K562 (cell line): ENCODE measurements around the gene NACAD. TPM values are rescaled to one million over a fixed set of nuclear protein-coding genes. Genes with fewer than 3 reads are reported as not detected.

Experiments
- ATAC-seq: fragments of 200-7000 bp; cut with Tn5 transposase; 3 replicates; pipeline ENCODE4 v1.9.1; 2020; ENCODE audit warnings: moderate library complexity
- BruUV-seq: library from RNA; stranded (reverse); fragments of 400-500 nt; replicated peaks from 2 replicates; lab custom pipeline; 2021; lab: Mats Ljungman, UMichigan
- CTCF ChIA-PET: fragments of 300-600 bp; formaldehyde crosslinking; extraction: SDS; loops from one replicate; lab custom pipeline; 2021; ENCODE audit warnings: low intra/inter-chr PET ratio; lab: Yijun Ruan, JAX
- POLR2A ChIA-PET: fragments of 300-600, 350-650 bp; sonication (Branson Sonifier 250); formaldehyde crosslinking; extraction: SDS; loops from one replicate; lab custom pipeline; 2021; ENCODE audit warnings: antibody characterized with exemption, inconsistent platforms; lab: Yijun Ruan, JAX
- DNase-seq, 4 experiments: peaks; one replicate each; pipeline versions ENCODE4 v3.0.0 to v3.0.0-alpha.2; 2011 to 2018; ENCODE audit warnings: low spot score in 3 of 4, mixed read lengths in 3 of 4; ENCODE audit errors: extremely low read depth in 1 of 4
- FAIRE-seq: peaks from 2 replicates; lab custom pipeline; 2011; peaks lifted over from hg19 to GRCh38; lab: Jason Lieb, UNC
- H2AFZ ChIP-seq: 2 replicates; pipeline ENCODE4 v1.6.0; 2011; ENCODE audit warnings: low read depth, low read length, control low read depth, inconsistent platforms
- H3K27ac ChIP-seq: fragments of 200-600 bp; 3 replicates; pipeline ENCODE4 v1.8.0; 2011; ENCODE audit warnings: low read depth, mild to moderate bottlenecking, control low read depth, inconsistent platforms, low read length, moderate library complexity, mixed read lengths; ENCODE audit errors: extremely low read depth
- H3K27me3 ChIP-seq, 2 experiments: fragments of 300-600 bp in 1 of 2; 2 replicates in 1 of 2; 3 replicates in 1 of 2; pipeline versions ENCODE4 v1.6.0 to v1.8.0; 2011; ENCODE audit warnings: inconsistent platforms in 2 of 2, low read length in 2 of 2, mild to moderate bottlenecking in 1 of 2, mixed read lengths in 1 of 2, moderate library complexity in 1 of 2; ENCODE audit not compliant: control insufficient read depth in 2 of 2, insufficient read depth in 2 of 2
- H3K36me3 ChIP-seq: fragments of 300-600 bp; 3 replicates; pipeline ENCODE4 v1.8.0; 2011; ENCODE audit warnings: mild to moderate bottlenecking, low read length, inconsistent platforms; ENCODE audit not compliant: control insufficient read depth, insufficient read depth
- H3K4me1 ChIP-seq, 2 experiments: fragments of 200-600 bp in 1 of 2; replicated peaks in 1 of 2; 2 replicates in 1 of 2; 3 replicates in 1 of 2; pipeline versions ENCODE4 v1.5.1 to v1.8.0; 2011; ENCODE audit warnings: inconsistent platforms in 2 of 2, low read length in 2 of 2, mild to moderate bottlenecking in 1 of 2, mixed read lengths in 1 of 2, moderate library complexity in 1 of 2; ENCODE audit not compliant: control insufficient read depth in 2 of 2, insufficient read depth in 2 of 2
- H3K4me2 ChIP-seq: 2 replicates; pipeline ENCODE4 v1.6.1; 2011; ENCODE audit warnings: low read length, control low read depth, inconsistent platforms, mixed read lengths; ENCODE audit not compliant: insufficient read depth
- H3K4me3 ChIP-seq: fragments of 200-600 bp; sonication (generic), shearing (Covaris generic); 2 replicates; pipeline ENCODE4 v1.5.1; 2016; ENCODE audit warnings: control low read depth, inconsistent platforms
- H3K79me2 ChIP-seq: fragments of 200-600 bp; 3 replicates; pipeline ENCODE4 v1.8.0; 2011; ENCODE audit warnings: low read length, inconsistent platforms; ENCODE audit not compliant: control insufficient read depth, insufficient read depth
- H3K9ac ChIP-seq, 2 experiments: 2 replicates each; pipeline versions ENCODE4 v1.6.0 to v1.6.1; 2011; ENCODE audit warnings: low read depth in 2 of 2, low read length in 2 of 2, control low read depth in 1 of 2, inconsistent platforms in 1 of 2, mild to moderate bottlenecking in 1 of 2, mixed read lengths in 1 of 2; ENCODE audit not compliant: insufficient read depth in 1 of 2
- H3K9me1 ChIP-seq: one replicate; pipeline ENCODE4 v1.6.0; 2011; ENCODE audit warnings: inconsistent platforms, mild to moderate bottlenecking, low read length, moderate library complexity; ENCODE audit not compliant: control insufficient read depth, insufficient read depth
- H3K9me3 ChIP-seq: replicated peaks from 2 replicates; pipeline ENCODE4 v1.5.1; 2011; ENCODE audit warnings: low read depth, low read length, inconsistent platforms; ENCODE audit not compliant: control insufficient read depth, insufficient read depth
- H4K20me1 ChIP-seq: replicated peaks from 2 replicates; pipeline ENCODE4 v1.6.1; 2011; ENCODE audit warnings: low read length, inconsistent platforms, mixed read lengths; ENCODE audit not compliant: control insufficient read depth, insufficient read depth
- BHLHE40 ChIP-seq: IDR thresholded peaks from 2 replicates; pipeline ENCODE4 v1.6.1; 2011; ENCODE audit warnings: low read length, improper control_type of control experiment
- CBFB ChIP-seq: sonication (generic); formaldehyde crosslinking; IDR thresholded peaks from 2 replicates; pipeline ENCODE4 v1.4.0; 2020; ENCODE audit warnings: mild to moderate bottlenecking, missing genetic modification reagents
- CBX8 ChIP-seq: fragments of 200-600 bp; sonication (generic); IDR thresholded peaks from 2 replicates; pipeline ENCODE4 v1.6.1; 2012; ENCODE audit warnings: borderline replicate concordance, mixed run types, low read depth, mild to moderate bottlenecking, moderate library complexity, mixed read lengths, low read length, control low read depth, inconsistent platforms; ENCODE audit not compliant: poor library complexity, severe bottlenecking; ENCODE audit errors: extremely low read depth
- CEBPG ChIP-seq, 3 experiments: fragments of 200-800 bp in 1 of 3; sonication (Bioruptor generic) in 1 of 3; sonication (generic) in 1 of 3; formaldehyde crosslinking in 1 of 3; IDR thresholded peaks in 2 of 3; conservative IDR thresholded peaks in 1 of 3; 2 replicates each; pipeline versions ENCODE4 v1.6.1 to v1.8.0; 2016 to 2022; ENCODE audit warnings: missing compliant biosample characterization in 2 of 3, missing genetic modification characterization in 2 of 3, mild to moderate bottlenecking in 1 of 3, missing genetic modification reagents in 1 of 3
- CHD1 ChIP-seq: fragments of 200-600 bp; sonication (generic); IDR thresholded peaks from one replicate; pipeline ENCODE4 v1.6.1; 2012; ENCODE audit warnings: mild to moderate bottlenecking, moderate library complexity, low read length, inconsistent platforms
- CLOCK ChIP-seq: fragments of 250-450 bp; sonication (Bioruptor Pico); IDR thresholded peaks from 2 replicates; pipeline ENCODE4 v1.4.0; 2020; ENCODE audit warnings: mild to moderate bottlenecking, moderate library complexity, borderline replicate concordance
- FOXA1 ChIP-seq: fragments of 450-650 bp; IDR thresholded peaks from 2 replicates; pipeline ENCODE4 v1.6.1; 2016; ENCODE audit warnings: mild to moderate bottlenecking, borderline replicate concordance
- MTA3 ChIP-seq: fragments of 450-650 bp; formaldehyde crosslinking; IDR thresholded peaks from 2 replicates; pipeline ENCODE4 v1.6.1; 2017; ENCODE audit warnings: mild to moderate bottlenecking, borderline replicate concordance
- NCOA2 ChIP-seq, 2 experiments: fragments of 450-650 bp; IDR thresholded peaks; 2 replicates each; pipeline ENCODE4 v1.6.1; 2018; ENCODE audit warnings: mild to moderate bottlenecking in 2 of 2, moderate library complexity in 1 of 2; ENCODE audit not compliant: partially characterized antibody in 2 of 2
- PCBP2 ChIP-seq: fragments of 200-400 bp; formaldehyde crosslinking; IDR thresholded peaks from 2 replicates; pipeline ENCODE4 v1.6.1; 2018; ENCODE audit warnings: low read length, low read depth, mild to moderate bottlenecking, moderate library complexity; ENCODE audit not compliant: poor library complexity, severe bottlenecking
- RBM34 ChIP-seq: fragments of 200-400 bp; formaldehyde crosslinking; IDR thresholded peaks from 2 replicates; pipeline ENCODE4 v1.6.1; 2018; ENCODE audit warnings: low read length, borderline replicate concordance; ENCODE audit not compliant: insufficient read depth
- TFAM ChIP-seq: fragments of 250-450 bp; sonication (Bioruptor Pico); conservative IDR thresholded peaks from 2 replicates; pipeline ENCODE4 v1.5.0; 2021; ENCODE audit warnings: mild to moderate bottlenecking, moderate library complexity
- THRA ChIP-seq: fragments of 450-650 bp; IDR thresholded peaks from 2 replicates; pipeline ENCODE4 v1.6.1; 2017; ENCODE audit warnings: mild to moderate bottlenecking, moderate library complexity
- THRAP3 ChIP-seq: fragments of 450-650 bp; IDR thresholded peaks from 2 replicates; pipeline ENCODE4 v1.6.1; 2016; ENCODE audit warnings: mild to moderate bottlenecking, inconsistent platforms, borderline replicate concordance
- ZNF316 ChIP-seq: fragments of 450-650 bp; IDR thresholded peaks from 2 replicates; pipeline ENCODE4 v1.6.1; 2016
- ZNF384 ChIP-seq: IDR thresholded peaks from 2 replicates; pipeline ENCODE4 v1.6.1; 2012; ENCODE audit warnings: low read depth, low read length, improper control_type of control experiment
- ZNF785 ChIP-seq: fragments of 250-450 bp; sonication (Bioruptor Pico); IDR thresholded peaks from 2 replicates; pipeline ENCODE4 v1.4.0; 2020; ENCODE audit warnings: mild to moderate bottlenecking
- WGBS: fragments of 100-300 bp; shearing (Covaris generic); methylation state at CpG from one replicate; pipeline ENCODE4 v1.1.6; 2016; ENCODE audit warnings: low coverage, mixed read lengths; ENCODE audit not compliant: insufficient coverage; ENCODE audit errors: missing lambda C conversion rate; 5-methylcytosine and 5-hydroxymethylcytosine counted together
- in situ Hi-C: fragments of 300-500 bp; cut with MboI; formaldehyde crosslinking; loops from 4 replicates; pipeline ENCODE4 v1.15.0; 2018; ENCODE audit warnings: inconsistent platforms, mixed read lengths
- intact Hi-C: fragments of 100-400 bp; cut with micrococcal nuclease; formaldehyde crosslinking; loops from 2 replicates; pipeline ENCODE4 v1.14.2; 2022
- polyA plus RNA-seq, 8 experiments: library from polyadenylated mRNA; depleted of rRNA in 4 of 8; stranded (reverse) in 5 of 8; unstranded in 3 of 8; fragments of >200 nt; fragmentation: Nextera tagmentation in 2 of 8; fragmentation: Illumina TruSeq in 1 of 8; extraction: Ambion mirVana in 2 of 8; extraction: Trizol in 1 of 8; gene quantifications; 2 replicates each; pipeline versions ENCODE4 v1.2.1 to v1.2.3, GENCODE V29; 2011 to 2014; ENCODE audit warnings: inconsistent platforms in 1 of 8, missing spikeins in 1 of 8
- total RNA-seq, 7 experiments: library from RNA; depleted of rRNA in 6 of 7; stranded (reverse); fragments of >200 nt in 6 of 7; fragmentation: Illumina TruSeq in 2 of 7; extraction: Trizol in 2 of 7; gene quantifications; 2 replicates each; pipeline versions ENCODE4 v1.2.1 to v1.2.3, GENCODE V29; 2011 to 2021; ENCODE audit warnings: low replicate concordance in 1 of 7
- TF ChIP-seq, protein P1 (sequence below): fragments of 250-450 bp; sonication (Bioruptor Pico); IDR thresholded peaks from 2 replicates; pipeline ENCODE4 v1.8.0; 2021; ENCODE audit warnings: mild to moderate bottlenecking, moderate library complexity

Gene NACAD
- total and polyA plus RNA-seq, 9 of the 15 experiments (the other 6 are each of a cell fraction or from before 2014, with no cell fraction given): under 0.01 to 0.03 (median 0.02) TPM; not detected in 5

GRCh38 chr7:45060295-45060694, 28.5 kb downstream of the NACAD start:
- CTCF ChIA-PET: no interaction called here
- FAIRE-seq: peak; percentile 26
- H3K27me3 ChIP-seq: no peaks in the 10 kb centered on the region
- no peak for DNase-seq
- H3K4me2 ChIP-seq: no peak overlapping the region
- H2AFZ ChIP-seq: no peak overlapping the region
- H4K20me1 ChIP-seq: no peaks in the 10 kb centered on the region
- no TSS peak for BruUV-seq
- H3K79me2 ChIP-seq: peaks cover 39% of the 10 kb centered on the region
- H3K9me1 ChIP-seq: peaks cover 6% of the 10 kb centered on the region
- in situ Hi-C loops (no loop called here), intact Hi-C loops (no loop called here)
- no peaks in the 10 kb centered on the region for H3K9me3 ChIP-seq
- no peak for TF ChIP-seq CHD1
- no peak for TF ChIP-seq PCBP2
- TF ChIP-seq ZNF785 (CRISPR knock-in tag): no peak
- TF ChIP-seq NCOA2 (IDR thresholded peaks at IDR 0.05; ENCODE audit: partially characterized antibody in 2 of 2): no peak
- no peak for TF ChIP-seq CBX8
- no peak for TF ChIP-seq CBFB (CRISPR knock-in tag)
- TF ChIP-seq RBM34: no peak
- TF ChIP-seq ZNF384: no peak
- no peak for TF ChIP-seq THRAP3
- TF ChIP-seq ZNF316: no peak
- no peak for TF ChIP-seq BHLHE40
- TF ChIP-seq CEBPG (CRISPR knock-in tag; IDR thresholded peaks at IDR 0.05): no peak
- no peak for TF ChIP-seq CEBPG (tag; conservative IDR thresholded peaks at IDR 0.05 in 1 of 2, IDR thresholded peaks at IDR 0.05 in 1 of 2)
- TF ChIP-seq THRA: no peak
- no peak for TF ChIP-seq TFAM
- no peak for TF ChIP-seq CLOCK
- TF ChIP-seq FOXA1: no peak
- TF ChIP-seq, protein P1, sequence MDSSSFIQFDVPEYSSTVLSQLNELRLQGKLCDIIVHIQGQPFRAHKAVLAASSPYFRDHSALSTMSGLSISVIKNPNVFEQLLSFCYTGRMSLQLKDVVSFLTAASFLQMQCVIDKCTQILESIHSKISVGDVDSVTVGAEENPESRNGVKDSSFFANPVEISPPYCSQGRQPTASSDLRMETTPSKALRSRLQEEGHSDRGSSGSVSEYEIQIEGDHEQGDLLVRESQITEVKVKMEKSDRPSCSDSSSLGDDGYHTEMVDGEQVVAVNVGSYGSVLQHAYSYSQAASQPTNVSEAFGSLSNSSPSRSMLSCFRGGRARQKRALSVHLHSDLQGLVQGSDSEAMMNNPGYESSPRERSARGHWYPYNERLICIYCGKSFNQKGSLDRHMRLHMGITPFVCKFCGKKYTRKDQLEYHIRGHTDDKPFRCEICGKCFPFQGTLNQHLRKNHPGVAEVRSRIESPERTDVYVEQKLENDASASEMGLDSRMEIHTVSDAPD (CRISPR knock-in tag): no peak
- TF ChIP-seq MTA3: no peak
- TF ChIP-seq, all 486 proteins: peak for 0
- ATAC-seq: no peak
- H3K4me1 ChIP-seq: no peaks in the 10 kb centered on the region
- POLR2A ChIA-PET: no interaction called here
- WGBS: 61% methylated on average over 3 of the region's 3 CpGs
- H3K27ac ChIP-seq: no peak overlapping the region
- no peak overlapping the region for H3K4me3 ChIP-seq
- H3K36me3 ChIP-seq: peaks cover 28% of the 10 kb centered on the region
- no peak overlapping the region for H3K9ac ChIP-seq
